GM12891 (cell line): ENCODE results near the gene NOC3L.

Experiments used
- PAX5 ChIP-seq: IDR thresholded peaks from 2 replicates; pipeline ENCODE4 v1.6.1; 2011; ENCODE audit warnings: low read length, moderate library complexity, mild to moderate bottlenecking; ENCODE audit not compliant: insufficient read depth, severe bottlenecking
- POLR2A ChIP-seq: IDR thresholded peaks from 2 replicates; pipeline ENCODE4 v1.6.1; 2011; ENCODE audit warnings: low read depth, low read length, control low read depth
- POLR2AphosphoS5 ChIP-seq: IDR thresholded peaks from 2 replicates; pipeline ENCODE4 v1.6.1; 2011; ENCODE audit warnings: low read depth, low read length, control low read depth
- SPI1 ChIP-seq: IDR thresholded peaks from 2 replicates; pipeline ENCODE4 v1.6.1; 2011; ENCODE audit warnings: low read depth, low read length, control low read depth
- TAF1 ChIP-seq: IDR thresholded peaks from 2 replicates; pipeline ENCODE4 v1.6.1; 2011; ENCODE audit warnings: low read depth, low read length, control low read depth

- TF ChIP-seq SPI1 (no peak), POLR2AphosphoS5 (no peak), POLR2A (no peak), TAF1 (no peak), PAX5 (no peak)
Observed at GRCh38 chr10:94334857-94335256, 27.9 kb downstream of the NOC3L start.
